ENCODE data around the gene DCBLD1. TPM values are rescaled to one million over a fixed set of nuclear protein-coding genes. Genes with fewer than 3 reads are reported as not detected.

DCBLD1 gene
- total and polyA plus RNA-seq, 11 donors = 2.9 to 11.4 (median 4.0) TPM

DNA sequence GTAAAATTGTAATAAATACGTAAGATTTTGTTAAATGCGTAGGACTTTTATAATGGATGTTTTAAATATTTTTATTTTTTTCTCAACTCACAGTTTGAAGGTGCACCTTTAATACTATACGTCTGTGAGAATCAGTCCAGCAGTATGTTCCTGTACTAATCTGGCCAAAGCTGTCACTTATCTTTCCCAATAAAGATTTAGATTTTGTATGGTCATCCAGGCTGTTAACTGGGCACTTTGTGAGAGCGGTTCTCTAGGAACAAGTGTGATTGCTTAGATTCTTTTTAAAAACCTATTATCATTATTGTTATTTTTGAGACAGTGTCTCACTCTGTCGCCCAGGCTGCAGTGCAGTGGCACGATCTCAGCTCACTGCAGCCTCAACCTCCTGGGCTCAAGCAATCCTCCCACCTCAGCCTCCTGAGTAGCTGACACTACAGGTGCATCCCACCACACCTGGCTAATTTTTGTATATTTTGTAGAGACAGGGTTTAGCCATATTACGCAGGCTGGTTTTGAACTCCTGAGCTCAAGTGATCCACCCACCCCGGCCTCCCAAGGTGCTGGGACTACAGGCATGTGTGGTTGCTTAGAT lies 1.7 kb downstream of the DCBLD1 start:
- peak overlapping the region in 11 of 12 donors; percentile 66 to 88 (median 79) for H3K4me3 ChIP-seq
- H3K9me3 ChIP-seq = no peaks in the 10 kb centered on the region
- peaks cover 0 to 5% (median 0%) of the 10 kb centered on the region in 9 donors for H3K27me3 ChIP-seq
- no peak for TF ChIP-seq POLR2A (IDR thresholded peaks at IDR 0.05)
- TF ChIP-seq, protein P1, sequence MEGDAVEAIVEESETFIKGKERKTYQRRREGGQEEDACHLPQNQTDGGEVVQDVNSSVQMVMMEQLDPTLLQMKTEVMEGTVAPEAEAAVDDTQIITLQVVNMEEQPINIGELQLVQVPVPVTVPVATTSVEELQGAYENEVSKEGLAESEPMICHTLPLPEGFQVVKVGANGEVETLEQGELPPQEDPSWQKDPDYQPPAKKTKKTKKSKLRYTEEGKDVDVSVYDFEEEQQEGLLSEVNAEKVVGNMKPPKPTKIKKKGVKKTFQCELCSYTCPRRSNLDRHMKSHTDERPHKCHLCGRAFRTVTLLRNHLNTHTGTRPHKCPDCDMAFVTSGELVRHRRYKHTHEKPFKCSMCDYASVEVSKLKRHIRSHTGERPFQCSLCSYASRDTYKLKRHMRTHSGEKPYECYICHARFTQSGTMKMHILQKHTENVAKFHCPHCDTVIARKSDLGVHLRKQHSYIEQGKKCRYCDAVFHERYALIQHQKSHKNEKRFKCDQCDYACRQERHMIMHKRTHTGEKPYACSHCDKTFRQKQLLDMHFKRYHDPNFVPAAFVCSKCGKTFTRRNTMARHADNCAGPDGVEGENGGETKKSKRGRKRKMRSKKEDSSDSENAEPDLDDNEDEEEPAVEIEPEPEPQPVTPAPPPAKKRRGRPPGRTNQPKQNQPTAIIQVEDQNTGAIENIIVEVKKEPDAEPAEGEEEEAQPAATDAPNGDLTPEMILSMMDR (IDR thresholded peaks at IDR 0.05) = no peak
- no peak for ATAC-seq
- H3K36me3 ChIP-seq = no peaks in the 10 kb centered on the region
- no peak for DNase-seq
- intact Hi-C loops (cut with DNase I) = loop anchor here in 4 of 10 donors (5.0 to 10.0 kb wide), 4 partner anchors 63 to 1171 kb away; partner anchors contain the start of genes CEP85L (in 1 of the 4) and GOPC (in 1 of the 4)
- peak overlapping the region in 10 of 12 donors; percentile 72 to 92 (median 86) for H3K27ac ChIP-seq
- peaks cover 0 to 31% (median 15%) of the 10 kb centered on the region in 12 donors for H3K4me1 ChIP-seq
- 73 to 80% (median 78%) methylated on average over 8 of the region's 8 CpGs for WGBS, 4 donors

DNA sequence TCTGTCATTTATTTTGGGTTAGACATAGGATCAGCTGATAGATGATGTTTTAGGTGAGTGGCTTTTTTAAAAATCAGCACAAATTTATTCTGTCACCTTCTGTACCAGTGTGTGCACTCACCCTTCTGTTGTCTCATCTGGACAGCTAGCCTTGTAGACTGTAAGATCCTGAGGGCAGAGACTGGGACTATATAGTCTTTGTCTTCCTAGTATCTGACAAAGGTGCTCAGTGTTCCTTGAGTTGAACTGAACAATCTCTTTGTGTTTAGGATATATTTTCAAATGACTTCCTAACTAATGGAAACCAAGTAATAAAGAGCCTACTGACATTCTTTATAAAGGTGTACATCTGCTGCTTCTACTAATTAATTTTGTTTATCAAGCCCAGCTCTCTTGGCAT lies 3.0 kb downstream of the DCBLD1 start:
- peaks cover 0 to 31% (median 15%) of the 10 kb centered on the region in 12 donors for H3K4me1 ChIP-seq
- peak overlapping the region in 3 of 12 donors; percentile 18 to 79 (median 76) for H3K4me3 ChIP-seq
- intact Hi-C loops (cut with DNase I) = loop anchor here in 2 of 10 donors (10.0 kb wide), 3 partner anchors 69 to 1169 kb away; partner anchors contain the start of genes CEP85L (in 1 of the 2) and GOPC (in 1 of the 2)
- DNase-seq (no peak), ATAC-seq (no peak)
- no peaks in the 10 kb centered on the region for H3K36me3 ChIP-seq
- peak overlapping the region in 1 of 12 donors; percentile 87 for H3K27ac ChIP-seq
- no peaks in the 10 kb centered on the region for H3K9me3 ChIP-seq
- TF ChIP-seq POLR2A (IDR thresholded peaks at IDR 0.05) = no peak
- TF ChIP-seq, protein P1 (IDR thresholded peaks at IDR 0.05) = no peak
- H3K27me3 ChIP-seq = peaks cover 0 to 5% (median 0%) of the 10 kb centered on the region in 9 donors

DNA sequence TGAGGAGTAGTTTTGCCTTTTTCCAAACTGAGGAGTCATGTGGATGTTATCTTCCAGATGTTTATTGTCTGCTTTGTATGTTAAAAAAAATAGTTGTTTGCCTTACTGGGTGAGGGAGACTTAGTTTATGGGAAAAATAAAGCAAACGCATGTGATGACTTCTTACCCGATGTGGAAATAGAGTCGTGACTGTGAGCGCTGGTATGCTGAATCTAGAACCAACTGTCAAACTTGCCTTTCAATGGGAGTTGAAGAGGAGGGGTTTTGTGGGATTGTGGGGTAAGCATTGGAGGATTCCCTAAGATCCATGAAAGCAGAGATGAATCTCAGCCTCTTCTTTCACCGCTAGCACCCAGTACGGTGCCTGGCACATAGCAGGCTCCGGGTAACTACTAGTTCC lies 5.3 kb downstream of the DCBLD1 start:
- no peaks in the 10 kb centered on the region for H3K27me3 ChIP-seq
- 91 to 95% (median 92%) methylated on average over 7 of the region's 7 CpGs for WGBS, 4 donors
- DNase-seq (no peak), ATAC-seq (no peak)
- no peak overlapping the region for H3K27ac ChIP-seq
- intact Hi-C loops (cut with DNase I) = loop anchor here in 2 of 10 donors (10.0 kb wide), 3 partner anchors 67 to 1167 kb away; partner anchors contain the start of genes CEP85L (in 1 of the 2) and GOPC (in 1 of the 2)
- no peak overlapping the region for H3K4me3 ChIP-seq
- H3K9me3 ChIP-seq = no peaks in the 10 kb centered on the region
- TF ChIP-seq, protein P1 (IDR thresholded peaks at IDR 0.05) = no peak
- TF ChIP-seq POLR2A (IDR thresholded peaks at IDR 0.05) = no peak
- peaks cover 0 to 20% (median 9%) of the 10 kb centered on the region in 12 donors for H3K4me1 ChIP-seq
- no peaks in the 10 kb centered on the region for H3K36me3 ChIP-seq

DNA sequence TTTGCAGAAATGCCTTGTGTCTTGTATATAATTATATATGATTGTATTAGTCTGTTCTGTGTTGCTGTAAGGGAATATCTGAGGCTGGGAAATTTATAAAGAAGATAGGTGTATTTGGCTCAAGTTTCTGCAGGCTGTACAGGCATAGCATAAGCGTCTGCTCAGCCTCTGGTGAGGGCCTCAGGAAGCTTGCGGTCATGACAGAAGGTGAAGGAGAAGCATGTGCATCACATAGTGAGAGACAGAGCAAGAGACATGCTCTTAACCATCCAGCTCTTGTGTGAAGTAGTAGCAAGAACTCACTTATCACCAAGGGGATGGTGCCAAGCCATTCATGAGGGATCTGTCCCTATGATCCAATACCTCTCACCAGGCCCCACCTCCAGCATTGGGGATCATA lies 6.5 kb downstream of the DCBLD1 start:
- H3K27me3 ChIP-seq = no peaks in the 10 kb centered on the region
- intact Hi-C loops (cut with DNase I) = loop anchor here in 2 of 10 donors (10.0 kb wide), 3 partner anchors 66 to 1166 kb away; partner anchors contain the start of genes CEP85L (in 1 of the 2) and GOPC (in 1 of the 2)
- no peaks in the 10 kb centered on the region for H3K9me3 ChIP-seq
- H3K27ac ChIP-seq = no peak overlapping the region
- peaks cover 0 to 22% (median 6%) of the 10 kb centered on the region in 12 donors for H3K4me1 ChIP-seq
- H3K4me3 ChIP-seq = no peak overlapping the region
- 93 to 98% (median 96%) methylated on average over 2 of the region's 2 CpGs for WGBS, 4 donors
- TF ChIP-seq, protein P1 (IDR thresholded peaks at IDR 0.05) = no peak
- no peak for TF ChIP-seq POLR2A (IDR thresholded peaks at IDR 0.05)
- no peak for ATAC-seq
- H3K36me3 ChIP-seq = no peaks in the 10 kb centered on the region
- DNase-seq = no peak

Data from heart left ventricle (tissue), 16 donors.